GM10266 (cell line): ENCODE measurements around the gene SLC6A13.

Source experiments
- DNase-seq: peaks from one replicate; pipeline ENCODE4 v3.0.0; 2012; ENCODE audit errors: extremely low spot score
- TF ChIP-seq, protein P1 (sequence below): IDR thresholded peaks from 2 replicates; pipeline ENCODE4 v1.5.1; 2012; ENCODE audit warnings: mild to moderate bottlenecking, low read depth; ENCODE audit not compliant: control insufficient read depth, insufficient read depth; ENCODE audit errors: missing control alignments

SLC6A13 gene

GRCh38 chr12:209851-210250 is 52.8 kb downstream of the SLC6A13 start:
- no peak for DNase-seq
- TF ChIP-seq, protein P1, sequence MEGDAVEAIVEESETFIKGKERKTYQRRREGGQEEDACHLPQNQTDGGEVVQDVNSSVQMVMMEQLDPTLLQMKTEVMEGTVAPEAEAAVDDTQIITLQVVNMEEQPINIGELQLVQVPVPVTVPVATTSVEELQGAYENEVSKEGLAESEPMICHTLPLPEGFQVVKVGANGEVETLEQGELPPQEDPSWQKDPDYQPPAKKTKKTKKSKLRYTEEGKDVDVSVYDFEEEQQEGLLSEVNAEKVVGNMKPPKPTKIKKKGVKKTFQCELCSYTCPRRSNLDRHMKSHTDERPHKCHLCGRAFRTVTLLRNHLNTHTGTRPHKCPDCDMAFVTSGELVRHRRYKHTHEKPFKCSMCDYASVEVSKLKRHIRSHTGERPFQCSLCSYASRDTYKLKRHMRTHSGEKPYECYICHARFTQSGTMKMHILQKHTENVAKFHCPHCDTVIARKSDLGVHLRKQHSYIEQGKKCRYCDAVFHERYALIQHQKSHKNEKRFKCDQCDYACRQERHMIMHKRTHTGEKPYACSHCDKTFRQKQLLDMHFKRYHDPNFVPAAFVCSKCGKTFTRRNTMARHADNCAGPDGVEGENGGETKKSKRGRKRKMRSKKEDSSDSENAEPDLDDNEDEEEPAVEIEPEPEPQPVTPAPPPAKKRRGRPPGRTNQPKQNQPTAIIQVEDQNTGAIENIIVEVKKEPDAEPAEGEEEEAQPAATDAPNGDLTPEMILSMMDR, result no peak

GRCh38 chr12:209246-209645 is 53.4 kb downstream of the SLC6A13 start:
- TF ChIP-seq, protein P1, result no peak

DNA sequence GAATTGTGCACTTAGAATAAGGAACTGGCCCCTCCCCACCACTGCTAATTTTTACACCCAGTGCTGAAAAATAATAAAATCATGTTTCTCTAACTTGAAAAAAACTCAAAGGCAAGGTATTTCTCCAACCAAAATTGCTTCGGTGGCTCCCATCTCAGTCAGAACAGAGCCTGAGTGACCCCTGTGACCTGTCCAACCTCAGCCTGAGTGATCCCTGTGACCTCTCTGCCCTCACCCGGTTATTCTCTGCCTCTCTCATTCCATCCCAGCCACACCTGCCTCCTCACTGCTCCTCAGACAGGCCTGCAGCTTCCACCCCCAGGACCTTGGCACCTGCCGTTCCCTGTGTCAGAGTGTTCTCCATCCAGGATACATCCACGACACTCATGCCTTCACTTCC is 53.8 kb downstream of the SLC6A13 start:
- DNase-seq, result no peak

More at GRCh38 chr12:209246-209645, 53.4 kb downstream of the SLC6A13 start:
- no peak for DNase-seq

DNA sequence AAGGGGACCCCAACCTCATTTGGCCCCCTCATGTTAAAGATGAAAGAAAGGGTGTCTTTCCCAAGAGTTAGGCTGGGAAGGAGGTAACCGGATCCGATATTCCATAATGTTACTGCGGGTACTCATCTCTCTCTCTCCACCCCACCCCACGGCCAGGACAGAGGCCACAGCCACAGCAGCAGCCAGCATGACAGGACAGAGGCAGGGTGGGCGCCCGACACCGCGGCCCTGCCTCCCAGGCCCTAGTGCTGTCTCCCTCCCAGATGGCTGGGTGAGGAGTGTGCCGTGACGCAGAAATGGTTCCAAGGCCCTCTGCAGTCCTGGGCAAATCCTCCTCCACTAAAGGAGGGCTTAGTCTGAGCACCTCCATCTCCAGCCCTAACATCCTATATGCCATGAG is 54.8 kb downstream of the SLC6A13 start:
- TF ChIP-seq, protein P1, result no peak
- no peak for DNase-seq

More for the DNA sequence above, 53.8 kb downstream of the SLC6A13 start:
- TF ChIP-seq, protein P1, result no peak

DNA sequence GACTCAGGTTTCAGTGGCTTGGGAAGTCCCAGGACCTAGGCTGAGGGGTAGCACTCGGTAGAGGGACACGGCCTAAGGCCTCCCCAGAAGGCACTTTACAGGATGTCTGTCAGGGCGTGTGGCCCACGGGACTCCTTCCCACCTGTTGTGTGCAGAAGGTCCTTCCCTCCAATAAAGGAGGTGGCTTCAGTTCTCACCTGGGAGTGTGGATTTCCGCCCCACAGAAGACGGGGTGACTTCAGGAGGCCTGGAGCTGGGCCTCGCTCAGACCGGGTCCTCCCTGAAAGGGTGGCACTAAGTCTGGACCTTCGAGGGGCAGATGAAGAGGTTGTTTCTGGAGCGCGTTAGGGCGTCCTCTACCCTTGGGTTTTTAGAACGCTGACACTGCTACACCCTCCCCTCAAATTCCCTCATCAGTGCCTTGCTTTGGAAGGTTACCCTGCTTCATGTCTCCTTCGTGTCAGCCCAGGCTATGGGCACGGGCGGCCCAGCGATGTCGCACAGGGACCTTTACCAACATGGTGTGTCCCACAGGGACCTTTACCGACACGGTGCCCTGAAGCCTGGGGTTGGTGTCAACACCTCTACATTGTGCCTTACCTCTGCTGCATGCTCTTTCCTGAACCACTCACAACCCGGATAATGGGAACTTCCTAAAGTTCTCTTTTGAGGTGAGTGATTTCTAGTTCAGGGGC is 55.7 kb downstream of the SLC6A13 start:
- TF ChIP-seq, protein P1, result no peak

DNA sequence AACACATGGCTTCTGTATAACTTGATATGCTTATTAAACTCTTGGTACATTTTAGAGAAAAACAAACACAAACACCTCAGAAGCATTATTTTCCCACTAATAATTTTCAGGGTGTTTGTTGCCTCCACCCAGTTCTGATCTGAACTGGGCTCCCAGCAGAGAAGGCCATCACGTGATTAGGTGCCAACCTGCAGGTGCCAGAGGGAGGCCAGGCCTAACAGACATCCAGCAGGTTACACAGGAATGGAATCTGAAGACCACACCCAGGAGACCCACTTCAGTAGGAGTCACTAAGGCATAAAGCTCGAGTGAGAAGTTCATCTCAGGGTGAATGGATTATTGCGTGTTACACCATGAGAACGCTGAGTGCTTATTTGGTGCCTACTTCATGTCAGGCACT is 57.6 kb downstream of the SLC6A13 start:
- TF ChIP-seq, protein P1, result no peak
- no peak for DNase-seq

More for the DNA sequence above, 55.7 kb downstream of the SLC6A13 start:
- no peak for DNase-seq

DNA sequence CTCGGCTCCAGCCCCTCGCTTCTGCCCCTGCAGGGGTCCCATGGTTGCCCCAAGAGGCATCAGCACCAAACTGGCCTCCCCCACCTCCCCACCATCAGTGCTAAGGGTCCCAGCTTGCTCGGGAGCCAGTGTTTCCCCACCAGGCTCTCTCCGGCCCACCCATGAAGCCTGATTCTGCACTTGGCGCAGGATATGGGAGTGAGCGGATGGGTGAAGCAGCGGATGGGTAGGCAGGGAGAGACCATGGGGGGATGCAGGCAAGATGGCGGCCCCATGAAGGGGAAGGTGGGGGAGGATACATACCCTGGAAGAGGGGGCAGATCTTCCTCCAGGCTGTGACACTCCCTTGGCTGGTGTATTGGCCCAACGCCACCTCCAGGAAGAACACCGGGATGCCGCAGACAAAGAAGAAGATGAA is 58.4 kb downstream of the SLC6A13 start:
- TF ChIP-seq, protein P1, result no peak
- no peak for DNase-seq
